Anterior cingulate cortex (tissue), 58 donors: Measurements from ENCODE around the gene ASB2.

Source experiments
- DNase-seq, 58 donors: peaks; one replicate each; lab custom pipeline; 2025; lab: John Stamatoyannopoulos, UW

Gene ASB2

DNA sequence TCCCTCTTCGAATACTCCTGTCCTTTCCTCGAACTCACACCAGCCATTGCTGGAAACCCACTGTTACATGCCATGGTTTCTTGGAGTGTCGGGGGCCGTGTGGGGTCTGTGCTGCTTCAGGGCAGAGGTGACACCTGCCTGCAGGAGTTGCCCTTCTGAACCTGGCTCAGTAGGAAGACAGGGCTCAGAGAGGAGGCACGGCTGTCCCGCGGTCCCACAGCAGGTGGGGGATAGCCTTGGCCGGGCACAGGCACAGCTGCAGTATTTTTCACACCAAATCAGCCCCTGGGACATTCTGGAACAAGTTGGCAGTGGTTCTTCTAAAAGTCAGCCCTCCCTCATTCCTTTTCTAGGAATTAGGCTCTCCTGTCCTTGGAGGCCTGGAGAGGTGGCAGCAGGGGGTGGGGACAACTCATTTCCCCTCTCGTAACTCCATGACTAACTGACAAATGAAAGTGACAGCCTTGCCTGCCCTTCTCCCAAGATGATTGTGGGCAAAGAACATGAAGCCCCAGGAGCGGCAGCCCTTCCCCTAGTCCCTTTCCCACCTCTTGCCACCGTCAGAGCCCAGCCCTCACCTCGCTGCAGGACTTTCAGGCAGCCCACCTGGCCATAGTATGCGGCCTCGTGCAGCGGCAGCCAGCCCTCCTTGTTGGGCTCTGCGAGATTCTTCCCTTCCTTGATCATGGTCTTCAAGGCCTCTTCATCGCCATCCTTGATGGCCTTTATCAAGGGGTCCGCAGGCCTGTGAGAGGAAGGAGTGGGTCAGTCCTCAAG is 22.4 kb downstream of the ASB2 start:
- no peak for DNase-seq

- no peak for DNase-seq
These were observed 23.1 kb downstream of the ASB2 start for GRCh38 chr14:93953263-93953662.

DNA sequence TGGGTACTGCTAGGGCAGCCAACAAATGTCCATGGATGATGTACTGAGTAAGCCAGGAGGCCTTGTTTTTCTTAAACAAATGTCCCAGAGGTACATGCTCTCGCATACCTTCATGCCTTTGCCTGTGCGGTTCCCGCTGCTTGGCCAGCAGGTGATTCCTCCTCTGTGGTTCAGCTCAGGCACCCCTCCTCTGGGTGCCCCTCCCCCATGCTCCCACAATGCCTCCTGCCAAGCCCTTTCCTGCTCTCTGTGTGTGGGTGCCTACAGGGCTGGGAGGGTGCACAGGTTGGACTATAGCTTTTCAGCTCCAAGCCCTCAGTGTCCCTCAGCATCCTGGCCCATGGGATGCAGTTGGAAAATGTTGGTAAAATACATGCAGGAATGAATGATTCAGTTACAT is 23.5 kb downstream of the ASB2 start:
- no peak for DNase-seq

- DNase-seq, result no peak
These were observed 24.5 kb downstream of the ASB2 start for GRCh38 chr14:93951635-93952540.

- no peak for DNase-seq
These were observed 25.3 kb downstream of the ASB2 start for GRCh38 chr14:93950948-93951634.

DNA sequence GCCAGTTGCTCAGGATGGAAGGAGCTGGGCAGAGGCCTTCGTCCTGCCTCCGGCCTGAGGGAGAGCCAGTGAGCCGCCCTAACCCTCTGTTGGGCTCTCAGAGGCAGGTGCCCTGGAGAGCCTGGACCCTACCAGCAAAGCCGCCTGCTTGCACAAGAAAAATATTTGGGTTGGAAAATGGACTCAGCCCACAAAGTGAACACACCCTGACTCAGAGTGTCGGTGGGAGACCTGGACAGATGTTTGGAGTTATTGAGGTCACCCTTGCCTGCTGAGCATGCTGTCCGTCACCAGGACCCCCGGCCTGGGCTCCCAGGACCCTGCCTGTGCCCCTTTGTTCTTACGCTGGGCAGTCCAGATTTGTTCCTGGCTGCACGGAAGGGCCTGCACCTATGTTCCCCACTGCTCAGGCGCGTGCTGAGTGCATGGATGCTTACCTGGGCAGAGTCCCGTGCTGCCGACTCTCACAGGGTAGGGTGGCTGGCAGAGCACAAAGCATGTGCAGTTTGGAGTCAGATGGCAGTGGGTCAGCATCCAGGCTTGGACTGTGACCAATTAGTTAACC is 26.8 kb downstream of the ASB2 start:
- no peak for DNase-seq

DNA sequence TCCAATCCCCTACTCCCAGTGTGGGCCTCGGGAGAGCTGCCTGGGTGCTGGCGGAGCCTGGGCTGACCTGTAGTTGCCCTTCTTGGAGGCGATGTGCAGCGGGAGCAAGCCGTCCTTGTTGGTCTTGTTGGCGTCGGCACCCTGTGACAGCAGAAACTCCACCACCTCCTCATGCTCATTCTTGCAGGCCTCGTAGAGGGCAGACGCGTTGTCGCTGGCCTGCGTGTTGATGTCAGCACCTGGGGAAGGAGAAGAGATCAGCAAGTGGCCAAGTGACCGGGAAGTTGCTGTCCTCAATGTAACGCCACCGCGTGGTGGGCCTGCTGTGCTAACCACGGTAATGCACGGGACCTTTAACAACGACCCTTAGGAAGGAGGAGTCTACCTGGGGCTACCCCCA is 29.1 kb downstream of the ASB2 start:
- DNase-seq, result no peak

- DNase-seq, result no peak
These were observed 29.8 kb downstream of the ASB2 start for GRCh38 chr14:93946541-93947090.

GRCh38 chr14:93946104-93946503 is 30.3 kb downstream of the ASB2 start:
- DNase-seq, result no peak

DNA sequence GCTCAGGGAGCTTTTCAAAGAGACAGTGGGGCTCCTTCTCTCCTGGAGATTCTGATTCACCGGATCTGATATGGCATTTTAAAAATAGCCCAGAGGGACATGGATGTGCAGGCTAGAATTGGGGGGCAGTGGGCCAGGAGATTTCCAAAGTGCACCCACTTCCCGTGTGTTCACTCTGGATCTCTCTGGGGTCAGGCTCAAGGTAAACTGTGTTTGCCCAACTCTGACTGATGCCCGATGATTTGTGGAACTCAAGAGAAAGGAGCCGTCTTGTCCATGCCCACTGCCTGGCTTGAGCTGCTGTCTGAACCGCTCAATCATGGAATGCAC is 31.3 kb downstream of the ASB2 start:
- no peak for DNase-seq

DNA sequence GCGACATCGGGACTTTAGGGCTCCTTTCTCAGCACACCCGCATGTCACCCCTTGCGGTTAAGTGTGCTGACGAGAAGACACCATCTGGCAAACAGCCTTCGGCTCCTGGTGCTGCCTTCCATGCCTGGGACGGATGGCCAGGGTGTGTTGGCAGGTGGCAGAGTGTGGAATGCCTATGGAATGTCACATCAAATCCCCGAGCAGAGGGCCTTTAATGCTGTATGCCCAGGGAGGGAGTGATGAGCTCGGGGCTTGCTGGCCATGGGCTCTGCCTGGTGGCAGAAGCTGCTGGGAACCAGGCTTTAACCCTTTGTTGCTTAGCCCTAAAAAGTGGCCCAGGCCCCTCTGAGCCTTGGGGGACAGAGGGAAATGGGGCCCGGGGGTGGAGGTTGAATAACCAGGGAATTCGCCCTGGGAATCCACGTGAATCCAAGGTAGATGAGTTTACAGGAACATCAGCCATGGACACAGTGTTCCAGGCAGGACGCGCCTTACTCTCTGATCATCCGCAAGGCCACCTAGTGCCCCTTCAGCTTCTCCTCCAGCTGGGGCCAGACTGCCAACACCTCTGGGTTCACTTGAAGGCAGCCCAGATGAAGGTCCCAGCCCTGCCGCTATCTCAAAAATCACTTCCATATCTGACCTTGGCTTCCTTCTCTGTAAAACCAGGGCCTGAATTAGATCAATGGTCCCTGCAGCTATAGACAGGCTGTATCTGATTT is 31.9 kb downstream of the ASB2 start:
- DNase-seq, result no peak

DNA sequence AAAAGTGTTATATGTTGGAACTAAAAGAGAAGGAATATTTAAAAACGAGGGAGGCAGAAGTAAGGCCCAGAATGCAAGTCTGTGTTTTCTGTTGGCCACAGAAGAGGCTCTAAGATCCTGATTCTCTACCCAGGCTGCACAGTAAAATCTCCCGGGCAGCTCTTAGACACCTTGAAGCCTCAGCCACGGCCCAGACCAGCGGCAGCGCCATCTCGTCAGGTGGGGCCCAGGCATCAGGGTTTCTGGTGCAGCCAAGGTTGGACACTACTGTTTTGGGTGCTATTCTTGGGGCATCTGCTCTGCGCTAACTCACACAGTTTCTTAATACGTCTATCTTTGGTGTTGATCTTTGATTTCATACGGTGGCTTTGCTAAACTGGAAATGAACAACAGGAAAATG is 32.4 kb downstream of the ASB2 start:
- DNase-seq, result no peak

DNA sequence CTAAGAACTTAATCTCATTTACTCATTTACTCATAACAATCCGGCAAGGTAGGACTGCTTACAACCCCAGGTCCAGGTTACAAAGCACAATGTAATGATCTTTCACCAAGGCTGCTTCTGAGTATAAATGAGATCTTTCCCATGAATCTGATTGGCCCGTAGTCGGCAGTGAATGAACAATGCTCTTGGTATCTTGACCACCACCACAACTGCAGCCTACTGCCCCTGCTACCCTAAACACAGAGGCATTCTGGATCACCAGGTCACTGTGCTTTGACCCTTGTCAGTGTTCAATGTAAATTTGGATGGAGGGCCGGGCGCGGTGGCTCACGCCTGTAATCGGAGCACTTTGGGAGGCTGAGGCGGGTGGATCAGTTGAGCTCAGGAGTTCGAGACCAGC is 33.3 kb downstream of the ASB2 start:
- no peak for DNase-seq

DNA sequence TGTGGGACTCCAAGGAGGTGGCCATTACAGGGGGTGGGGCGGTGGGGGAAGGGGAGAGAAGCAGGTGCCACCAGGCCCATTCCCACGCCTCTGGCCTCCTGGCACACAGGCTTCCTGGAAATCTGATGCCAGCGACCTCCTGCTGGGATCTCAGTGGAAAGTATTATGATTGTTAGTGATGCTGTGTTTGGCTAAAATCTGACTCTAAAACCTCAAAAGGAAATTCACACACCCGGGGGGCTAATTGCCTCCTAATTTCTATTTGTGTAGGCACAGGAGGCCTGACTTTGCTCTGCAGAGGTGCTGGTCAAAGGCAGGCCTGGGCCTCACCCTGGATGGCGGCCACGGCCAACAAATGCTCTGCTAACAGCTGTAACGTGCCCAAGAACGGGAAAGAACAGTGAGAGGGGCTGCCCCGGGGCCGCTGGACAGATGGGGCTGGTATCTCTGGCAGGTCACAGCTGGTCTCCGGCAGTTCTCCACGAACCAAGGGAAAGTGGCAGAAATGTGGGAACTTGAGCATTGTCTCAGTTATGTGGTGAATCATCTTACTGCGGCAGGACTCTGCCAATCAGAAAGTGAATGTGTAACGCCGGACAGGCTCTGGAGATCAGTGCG is 35.0 kb downstream of the ASB2 start:
- DNase-seq, result no peak

DNA sequence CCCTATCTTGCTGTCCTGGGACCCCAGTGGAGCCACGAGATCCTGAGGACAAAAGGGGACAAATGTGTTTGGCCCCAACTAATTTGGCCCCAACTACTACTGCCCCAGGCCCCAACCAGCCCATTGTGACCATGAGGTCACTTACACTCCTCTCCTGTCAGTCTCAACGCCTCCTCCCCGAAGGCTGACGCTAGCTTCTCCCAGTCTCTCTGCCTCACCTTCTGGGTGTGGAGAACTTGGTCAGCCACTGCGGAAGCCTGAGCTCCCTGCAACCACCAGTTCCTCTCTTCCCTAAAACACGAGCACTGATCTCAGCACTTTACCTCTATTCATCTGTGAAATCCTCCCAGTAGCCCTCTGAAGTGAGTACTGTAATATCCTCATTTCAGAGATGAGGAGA is 35.9 kb downstream of the ASB2 start:
- no peak for DNase-seq

DNA sequence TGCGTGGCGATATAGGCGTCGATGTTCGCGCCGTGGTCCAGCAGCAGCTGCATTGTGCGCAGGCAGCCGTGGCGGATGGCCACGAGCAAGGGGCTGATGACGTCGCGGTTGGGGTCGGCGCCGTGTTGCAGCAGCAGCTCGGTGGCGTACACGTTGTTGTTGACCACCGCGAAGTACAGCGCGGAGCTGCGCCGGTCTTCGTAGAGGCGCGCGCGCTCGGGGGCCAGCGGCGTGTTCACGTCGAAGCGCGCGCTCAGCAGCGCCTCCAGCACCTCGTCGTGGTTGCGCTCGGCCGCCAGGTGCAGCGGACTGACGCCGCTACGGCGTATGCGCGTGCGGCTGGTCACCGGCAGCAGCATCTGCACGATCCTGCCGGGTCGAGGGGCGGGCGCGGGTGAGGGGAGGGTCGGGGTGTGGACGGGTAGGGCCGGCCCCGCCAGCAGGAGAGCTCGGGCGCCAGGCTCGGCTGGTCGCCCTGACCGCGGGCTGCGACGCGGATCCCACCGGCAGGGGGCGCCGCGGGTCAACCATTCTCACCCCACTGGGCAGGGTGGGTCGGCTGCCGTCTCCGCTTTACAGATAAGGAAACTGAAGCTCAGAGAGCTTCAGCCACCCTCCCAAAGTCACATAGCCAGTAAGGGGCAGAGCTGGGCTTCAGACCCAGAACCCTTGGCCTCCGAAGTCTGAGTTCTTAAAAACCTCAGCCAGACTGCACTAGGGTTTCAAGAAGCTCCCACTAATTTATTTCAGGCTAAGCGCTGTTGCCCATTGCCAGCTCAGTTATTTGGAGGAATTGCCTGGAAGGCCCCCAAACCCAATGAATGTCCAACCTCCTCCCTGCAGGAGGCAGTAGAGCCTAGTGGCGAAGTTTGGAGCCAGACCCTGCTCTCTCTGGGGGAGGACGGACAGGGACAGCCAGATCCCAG is 36.8 kb downstream of the ASB2 start:
- peak in 52 of 58 donors; percentile 13 to 83 (median 53) for DNase-seq

DNA sequence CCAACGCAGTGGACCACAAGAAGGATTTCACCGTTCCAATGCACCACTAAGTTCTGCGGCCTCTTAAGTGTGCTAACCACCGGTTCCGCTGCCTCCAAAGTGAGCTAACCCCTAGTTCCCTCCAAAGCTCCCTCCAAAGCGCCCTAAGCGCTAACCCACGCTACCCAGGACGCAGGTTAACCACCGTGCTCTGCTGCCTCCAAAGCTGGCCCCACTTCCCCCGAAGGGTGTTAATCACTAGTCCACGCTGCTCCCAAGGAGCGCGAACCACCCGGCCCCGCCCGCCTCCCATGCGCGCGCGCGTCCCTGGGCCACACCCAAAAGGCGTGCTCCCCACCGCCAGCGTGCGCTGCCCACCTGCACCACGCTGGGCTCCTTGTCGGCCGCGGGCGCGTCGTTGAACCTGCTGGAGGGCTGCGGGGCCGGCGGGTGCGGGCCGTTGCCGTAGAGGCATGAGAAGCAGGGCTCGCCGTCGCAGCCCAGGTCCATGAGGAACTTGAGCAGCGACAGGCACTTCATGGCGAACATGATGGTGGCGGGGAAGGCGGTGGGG is 37.5 kb downstream of the ASB2 start:
- DNase-seq, result no peak

DNA sequence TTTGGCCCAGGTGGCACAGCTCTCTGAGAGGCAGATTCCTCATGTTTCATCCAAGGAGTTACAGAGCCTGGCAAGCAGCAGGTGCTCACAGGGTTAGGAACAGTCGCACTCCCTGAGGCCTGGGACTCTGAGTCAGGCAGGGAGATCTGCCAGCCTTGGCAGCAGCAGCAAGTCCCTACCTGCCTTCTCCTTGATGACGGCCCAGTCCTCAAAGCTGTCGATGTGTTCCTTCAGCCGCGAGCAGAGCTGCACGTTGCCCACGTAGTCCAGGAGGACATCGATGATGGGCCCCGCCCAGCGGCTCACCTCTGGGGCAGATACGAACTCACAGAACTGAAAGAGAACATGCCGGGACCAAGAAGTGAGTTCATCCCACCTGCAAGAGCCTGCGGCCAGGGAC is 38.9 kb downstream of the ASB2 start:
- no peak for DNase-seq
